WTC11 (cell line): Measurements from ENCODE around the gene GRID2. TPM values are rescaled to one million over a fixed set of nuclear protein-coding genes. Genes with fewer than 3 reads are reported as not detected.

Experiments
- ATAC-seq: fragments of 200-7000 bp; cut with Tn5 transposase; 2 replicates; pipeline ENCODE4 v1.10.0; 2021; ENCODE audit warnings: mild to moderate bottlenecking, moderate library complexity
- CTCF ChIA-PET: fragments of 300-600 bp; sonication (Branson Sonifier 250); formaldehyde crosslinking; loops from one replicate; lab custom pipeline; 2021; ENCODE audit warnings: antibody characterized with exemption; lab: Charles Lee
- POLR2A ChIA-PET: fragments of 350-600 bp; sonication (Branson Sonifier 250); formaldehyde crosslinking; loops from one replicate; lab custom pipeline; 2021; ENCODE audit warnings: antibody characterized with exemption; lab: Charles Lee
- DNase-seq: peaks from one replicate; pipeline ENCODE4 v3.0.0; 2021; ENCODE audit warnings: low spot score
- H3K27ac Mint-ChIP-seq: 2 replicates; pipeline ENCODE4 v1.8.0; 2021; ENCODE audit warnings: mixed read lengths
- H3K27me3 Mint-ChIP-seq: 2 replicates; pipeline ENCODE4 v1.8.0; 2021; ENCODE audit warnings: low read depth, mild to moderate bottlenecking, moderate library complexity, mixed read lengths
- H3K36me3 Mint-ChIP-seq: 2 replicates; pipeline ENCODE4 v1.8.0; 2021; ENCODE audit warnings: mixed read lengths
- H3K4me1 Mint-ChIP-seq: 2 replicates; pipeline ENCODE4 v1.8.0; 2022; ENCODE audit warnings: mixed read lengths
- H3K4me3 Mint-ChIP-seq: 2 replicates; pipeline ENCODE4 v1.8.0; 2021; ENCODE audit warnings: mild to moderate bottlenecking, moderate library complexity, mixed read lengths
- H3K9me3 Mint-ChIP-seq: 2 replicates; pipeline ENCODE4 v1.8.0; 2021; ENCODE audit warnings: mixed read lengths
- ARID4B ChIP-seq: sonication (generic); formaldehyde crosslinking; IDR thresholded peaks from 2 replicates; pipeline ENCODE4 v1.8.0; 2023; ENCODE audit warnings: missing genetic modification reagents, mild to moderate bottlenecking, borderline replicate concordance
- ATF2 ChIP-seq: sonication (generic); formaldehyde crosslinking; IDR thresholded peaks from 2 replicates; pipeline ENCODE4 v1.8.1; 2022; ENCODE audit warnings: low read depth, missing genetic modification reagents, borderline replicate concordance
- CBFB ChIP-seq: sonication (generic); formaldehyde crosslinking; IDR thresholded peaks from 2 replicates; pipeline ENCODE4 v1.8.1; 2022; ENCODE audit warnings: mild to moderate bottlenecking, low read depth, missing genetic modification reagents
- EMX1 ChIP-seq: fragments of 250-450 bp; sonication (Bioruptor Pico); IDR thresholded peaks from 2 replicates; pipeline ENCODE4 v1.8.0; 2021; ENCODE audit warnings: mild to moderate bottlenecking
- FOXP4 ChIP-seq: sonication (generic); formaldehyde crosslinking; IDR thresholded peaks from 2 replicates; pipeline ENCODE4 v1.8.0; 2022; ENCODE audit warnings: mild to moderate bottlenecking, missing genetic modification reagents
- JAZF1 ChIP-seq: fragments of 250-450 bp; sonication (Bioruptor Pico); IDR thresholded peaks from 2 replicates; pipeline ENCODE4 v1.9.0; 2021; ENCODE audit warnings: moderate library complexity, mild to moderate bottlenecking, inconsistent platforms
- KAT7 ChIP-seq: sonication (generic); formaldehyde crosslinking; IDR thresholded peaks from 2 replicates; pipeline ENCODE4 v1.8.1; 2023; ENCODE audit warnings: missing genetic modification reagents, mild to moderate bottlenecking, borderline replicate concordance
- MYBL2 ChIP-seq: sonication (generic); formaldehyde crosslinking; IDR thresholded peaks from 2 replicates; pipeline ENCODE4 v1.8.1; 2023; ENCODE audit warnings: mild to moderate bottlenecking, moderate library complexity, missing genetic modification reagents
- NR3C1 ChIP-seq: sonication (generic); formaldehyde crosslinking; conservative IDR thresholded peaks from 2 replicates; pipeline ENCODE4 v1.8.1; 2023; ENCODE audit warnings: low read depth, mild to moderate bottlenecking, missing genetic modification reagents
- PREB ChIP-seq: sonication (generic); formaldehyde crosslinking; IDR thresholded peaks from 2 replicates; pipeline ENCODE4 v1.8.1; 2022; ENCODE audit warnings: mild to moderate bottlenecking, missing genetic modification reagents, moderate library complexity, borderline replicate concordance
- RELA ChIP-seq: sonication (generic); formaldehyde crosslinking; IDR thresholded peaks from 2 replicates; pipeline ENCODE4 v1.8.1; 2022; ENCODE audit warnings: missing genetic modification reagents, mild to moderate bottlenecking, borderline replicate concordance
- TP53 ChIP-seq: sonication (generic); formaldehyde crosslinking; IDR thresholded peaks from 2 replicates; pipeline ENCODE4 v1.8.1; 2023; ENCODE audit warnings: mild to moderate bottlenecking, missing genetic modification reagents
- ZBTB43 ChIP-seq: sonication (generic); formaldehyde crosslinking; IDR thresholded peaks from 2 replicates; pipeline ENCODE4 v1.8.1; 2023; ENCODE audit warnings: mild to moderate bottlenecking, missing genetic modification reagents
- ZNF121 ChIP-seq: sonication (generic); formaldehyde crosslinking; IDR thresholded peaks from 2 replicates; pipeline ENCODE4 v1.8.0; 2023; ENCODE audit warnings: missing genetic modification reagents
- ZNF263 ChIP-seq: sonication (generic); formaldehyde crosslinking; IDR thresholded peaks from 2 replicates; pipeline ENCODE4 v1.8.1; 2022; ENCODE audit warnings: low read depth, mild to moderate bottlenecking, moderate library complexity, missing genetic modification reagents
- total RNA-seq: library from RNA; stranded (reverse); gene quantifications from 3 replicates; pipeline ENCODE4 v1.2.3, GENCODE V29; 2021
- TF ChIP-seq, protein P1 (sequence below): sonication (generic); formaldehyde crosslinking; IDR thresholded peaks from 2 replicates; pipeline ENCODE4 v1.8.0; 2022; ENCODE audit warnings: missing genetic modification reagents
- TF ChIP-seq, protein P2 (sequence below): fragments of 250-450 bp; sonication (Bioruptor Pico); IDR thresholded peaks from 2 replicates; pipeline ENCODE4 v1.9.0; 2021; ENCODE audit warnings: mild to moderate bottlenecking, borderline replicate concordance
- TF ChIP-seq, protein P3 (sequence below): sonication (generic); formaldehyde crosslinking; conservative IDR thresholded peaks from 2 replicates; pipeline ENCODE4 v1.8.1; 2022; ENCODE audit warnings: mild to moderate bottlenecking, missing genetic modification reagents

GRID2 gene
- total RNA-seq, 1 experiment from 2014 or later: 26.8 TPM

- ATAC-seq (no peak), DNase-seq (no peak)
- Mint-ChIP-seq H3K27me3 (no peaks in the 10 kb centered on the region), H3K36me3 (peaks cover 10% of the 10 kb centered on the region; the same call in 1 of the 2 replicates), H3K4me1 (peaks cover 12% of the 10 kb centered on the region), H3K27ac (no peak overlapping the region), H3K9me3 (peaks cover 11% of the 10 kb centered on the region), H3K4me3 (no peak overlapping the region)
- TF ChIP-seq EMX1 (no peak), PREB (CRISPR knock-in tag) (no peak), CBFB (CRISPR knock-in tag) (no peak), ZBTB43 (CRISPR knock-in tag) (no peak), JAZF1 (CRISPR knock-in tag) (no peak), ARID4B (CRISPR knock-in tag) (no peak), FOXP4 (no peak), TP53 (CRISPR knock-in tag) (no peak), RELA (CRISPR knock-in tag) (no peak), KAT7 (CRISPR knock-in tag) (no peak), ZNF263 (CRISPR knock-in tag) (no peak), ZNF121 (CRISPR knock-in tag) (no peak), ATF2 (no peak), NR3C1 (CRISPR knock-in tag) (no peak), MYBL2 (CRISPR knock-in tag) (no peak)
- TF ChIP-seq, protein P1, sequence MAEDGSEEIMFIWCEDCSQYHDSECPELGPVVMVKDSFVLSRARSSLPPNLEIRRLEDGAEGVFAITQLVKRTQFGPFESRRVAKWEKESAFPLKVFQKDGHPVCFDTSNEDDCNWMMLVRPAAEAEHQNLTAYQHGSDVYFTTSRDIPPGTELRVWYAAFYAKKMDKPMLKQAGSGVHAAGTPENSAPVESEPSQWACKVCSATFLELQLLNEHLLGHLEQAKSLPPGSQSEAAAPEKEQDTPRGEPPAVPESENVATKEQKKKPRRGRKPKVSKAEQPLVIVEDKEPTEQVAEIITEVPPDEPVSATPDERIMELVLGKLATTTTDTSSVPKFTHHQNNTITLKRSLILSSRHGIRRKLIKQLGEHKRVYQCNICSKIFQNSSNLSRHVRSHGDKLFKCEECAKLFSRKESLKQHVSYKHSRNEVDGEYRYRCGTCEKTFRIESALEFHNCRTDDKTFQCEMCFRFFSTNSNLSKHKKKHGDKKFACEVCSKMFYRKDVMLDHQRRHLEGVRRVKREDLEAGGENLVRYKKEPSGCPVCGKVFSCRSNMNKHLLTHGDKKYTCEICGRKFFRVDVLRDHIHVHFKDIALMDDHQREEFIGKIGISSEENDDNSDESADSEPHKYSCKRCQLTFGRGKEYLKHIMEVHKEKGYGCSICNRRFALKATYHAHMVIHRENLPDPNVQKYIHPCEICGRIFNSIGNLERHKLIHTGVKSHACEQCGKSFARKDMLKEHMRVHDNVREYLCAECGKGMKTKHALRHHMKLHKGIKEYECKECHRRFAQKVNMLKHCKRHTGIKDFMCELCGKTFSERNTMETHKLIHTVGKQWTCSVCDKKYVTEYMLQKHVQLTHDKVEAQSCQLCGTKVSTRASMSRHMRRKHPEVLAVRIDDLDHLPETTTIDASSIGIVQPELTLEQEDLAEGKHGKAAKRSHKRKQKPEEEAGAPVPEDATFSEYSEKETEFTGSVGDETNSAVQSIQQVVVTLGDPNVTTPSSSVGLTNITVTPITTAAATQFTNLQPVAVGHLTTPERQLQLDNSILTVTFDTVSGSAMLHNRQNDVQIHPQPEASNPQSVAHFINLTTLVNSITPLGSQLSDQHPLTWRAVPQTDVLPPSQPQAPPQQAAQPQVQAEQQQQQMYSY (CRISPR knock-in tag): no peak
- TF ChIP-seq, protein P2, sequence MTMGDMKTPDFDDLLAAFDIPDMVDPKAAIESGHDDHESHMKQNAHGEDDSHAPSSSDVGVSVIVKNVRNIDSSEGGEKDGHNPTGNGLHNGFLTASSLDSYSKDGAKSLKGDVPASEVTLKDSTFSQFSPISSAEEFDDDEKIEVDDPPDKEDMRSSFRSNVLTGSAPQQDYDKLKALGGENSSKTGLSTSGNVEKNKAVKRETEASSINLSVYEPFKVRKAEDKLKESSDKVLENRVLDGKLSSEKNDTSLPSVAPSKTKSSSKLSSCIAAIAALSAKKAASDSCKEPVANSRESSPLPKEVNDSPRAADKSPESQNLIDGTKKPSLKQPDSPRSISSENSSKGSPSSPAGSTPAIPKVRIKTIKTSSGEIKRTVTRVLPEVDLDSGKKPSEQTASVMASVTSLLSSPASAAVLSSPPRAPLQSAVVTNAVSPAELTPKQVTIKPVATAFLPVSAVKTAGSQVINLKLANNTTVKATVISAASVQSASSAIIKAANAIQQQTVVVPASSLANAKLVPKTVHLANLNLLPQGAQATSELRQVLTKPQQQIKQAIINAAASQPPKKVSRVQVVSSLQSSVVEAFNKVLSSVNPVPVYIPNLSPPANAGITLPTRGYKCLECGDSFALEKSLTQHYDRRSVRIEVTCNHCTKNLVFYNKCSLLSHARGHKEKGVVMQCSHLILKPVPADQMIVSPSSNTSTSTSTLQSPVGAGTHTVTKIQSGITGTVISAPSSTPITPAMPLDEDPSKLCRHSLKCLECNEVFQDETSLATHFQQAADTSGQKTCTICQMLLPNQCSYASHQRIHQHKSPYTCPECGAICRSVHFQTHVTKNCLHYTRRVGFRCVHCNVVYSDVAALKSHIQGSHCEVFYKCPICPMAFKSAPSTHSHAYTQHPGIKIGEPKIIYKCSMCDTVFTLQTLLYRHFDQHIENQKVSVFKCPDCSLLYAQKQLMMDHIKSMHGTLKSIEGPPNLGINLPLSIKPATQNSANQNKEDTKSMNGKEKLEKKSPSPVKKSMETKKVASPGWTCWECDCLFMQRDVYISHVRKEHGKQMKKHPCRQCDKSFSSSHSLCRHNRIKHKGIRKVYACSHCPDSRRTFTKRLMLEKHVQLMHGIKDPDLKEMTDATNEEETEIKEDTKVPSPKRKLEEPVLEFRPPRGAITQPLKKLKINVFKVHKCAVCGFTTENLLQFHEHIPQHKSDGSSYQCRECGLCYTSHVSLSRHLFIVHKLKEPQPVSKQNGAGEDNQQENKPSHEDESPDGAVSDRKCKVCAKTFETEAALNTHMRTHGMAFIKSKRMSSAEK (CRISPR knock-in tag): no peak
- TF ChIP-seq, protein P3, sequence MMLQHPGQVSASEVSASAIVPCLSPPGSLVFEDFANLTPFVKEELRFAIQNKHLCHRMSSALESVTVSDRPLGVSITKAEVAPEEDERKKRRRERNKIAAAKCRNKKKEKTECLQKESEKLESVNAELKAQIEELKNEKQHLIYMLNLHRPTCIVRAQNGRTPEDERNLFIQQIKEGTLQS (CRISPR knock-in tag): no peak
- ChIA-PET POLR2A (no interaction called here), CTCF (no interaction called here)
These were observed 659.1 kb downstream of the GRID2 start for GRCh38 chr4:92962831-92963230.
